Activated naive CD4-positive, alpha-beta T cell treated with anti-CD3 and anti-CD28 coated beads for 36 hours (primary cell): ENCODE measurements around the gene TEX2. TPM values are rescaled to one million over a fixed set of nuclear protein-coding genes. Genes with fewer than 3 reads are reported as not detected.
"Not testable (repeated sequence)": the region's sequence is repeated elsewhere in the genome, so short reads cannot be mapped to it uniquely, and the experiment has no call there.

Source experiments
- CTCF ChIA-PET: fragments of 350-600 bp; sonication (Branson Sonifier 250); formaldehyde crosslinking; loops from one replicate; lab custom pipeline; 2021; ENCODE audit warnings: antibody characterized with exemption; lab: Charles Lee
- DNase-seq: peaks from one replicate; pipeline ENCODE4 v3.0.0-alpha.2; 2020
- H3K27ac Mint-ChIP-seq: one replicate; pipeline ENCODE4 v1.8.0; 2021; ENCODE audit warnings: mild to moderate bottlenecking, mixed read lengths
- H3K27me3 Mint-ChIP-seq: one replicate; pipeline ENCODE4 v1.8.0; 2021; ENCODE audit warnings: low read depth, mixed read lengths
- H3K36me3 Mint-ChIP-seq: one replicate; pipeline ENCODE4 v1.8.0; 2021; ENCODE audit warnings: low read depth, mixed read lengths
- H3K4me1 Mint-ChIP-seq: one replicate; pipeline ENCODE4 v1.8.0; 2021; ENCODE audit warnings: low read depth, mixed read lengths
- H3K4me3 Mint-ChIP-seq: one replicate; pipeline ENCODE4 v1.8.0; 2021; ENCODE audit warnings: mild to moderate bottlenecking, moderate library complexity, mixed read lengths
- H3K9me3 Mint-ChIP-seq: one replicate; pipeline ENCODE4 v1.8.0; 2021; ENCODE audit warnings: mixed read lengths
- intact Hi-C: fragments of 100-400 bp; cut with micrococcal nuclease; formaldehyde crosslinking; loops from one replicate; pipeline ENCODE4 v1.15.1; 2023
- total RNA-seq, 2 experiments: library from RNA; stranded (reverse); gene quantifications; one replicate each; pipeline ENCODE4 v1.2.3, GENCODE V29; 2021

The TEX2 gene
- total RNA-seq, 2 experiments from 2014 or later: 9.2 to 10.6 TPM

- Mint-ChIP-seq H3K9me3 (no peaks in the 10 kb centered on the region), H3K27me3 (no peaks in the 10 kb centered on the region), H3K4me1 (no peaks in the 10 kb centered on the region), H3K27ac (no peak overlapping the region), H3K36me3 (peaks cover 13% of the 10 kb centered on the region), H3K4me3 (no peak overlapping the region)
- no peak for DNase-seq
- intact Hi-C loops: no loop called here
- CTCF ChIA-PET: no interaction called here
Observed at GRCh38 chr17:64172510-64172909, 90.5 kb downstream of the TEX2 start.

- CTCF ChIA-PET: no interaction called here
- DNase-seq: no peak
Observed at GRCh38 chr17:64171041-64171440, 92.0 kb downstream of the TEX2 start.

GRCh38 chr17:64170286-64170685 is 92.8 kb downstream of the TEX2 start:
- Mint-ChIP-seq H3K4me3 (no peak overlapping the region), H3K9me3 (no peaks in the 10 kb centered on the region), H3K4me1 (no peaks in the 10 kb centered on the region), H3K36me3 (peaks cover 13% of the 10 kb centered on the region), H3K27me3 (no peaks in the 10 kb centered on the region), H3K27ac (no peak overlapping the region)
- intact Hi-C loops: no loop called here
- CTCF ChIA-PET: no interaction called here
- DNase-seq: no peak

More at GRCh38 chr17:64171041-64171440, 92.0 kb downstream of the TEX2 start:
- intact Hi-C loops: no loop called here
- Mint-ChIP-seq H3K27me3 (no peaks in the 10 kb centered on the region), H3K4me1 (no peaks in the 10 kb centered on the region), H3K27ac (no peak overlapping the region), H3K9me3 (no peaks in the 10 kb centered on the region), H3K36me3 (peaks cover 13% of the 10 kb centered on the region), H3K4me3 (no peak overlapping the region)

- DNase-seq, H3K4me1 Mint-ChIP-seq, H3K4me3 Mint-ChIP-seq, intact Hi-C loops, H3K27ac Mint-ChIP-seq, H3K27me3 Mint-ChIP-seq, H3K9me3 Mint-ChIP-seq: not testable (repeated sequence)
- H3K36me3 Mint-ChIP-seq: peaks cover 13% of the 10 kb centered on the region
- CTCF ChIA-PET: interaction anchor here (2.2 to 2.9 kb wide), 2 partner anchors 114 to 124 kb away, joined by 8 to 14 read pairs; no protein-coding TSS in a partner anchor
Observed at GRCh38 chr17:64167666-64168065, 95.4 kb downstream of the TEX2 start.

- Mint-ChIP-seq H3K4me3 (no peak overlapping the region), H3K27ac (no peak overlapping the region), H3K4me1 (no peaks in the 10 kb centered on the region), H3K27me3 (no peaks in the 10 kb centered on the region), H3K9me3 (no peaks in the 10 kb centered on the region), H3K36me3 (peaks cover 9% of the 10 kb centered on the region)
- intact Hi-C loops: no loop called here
- DNase-seq: no peak
- CTCF ChIA-PET: interaction anchor here (0.6 to 2.9 kb wide), 2 partner anchors 124 to 263 kb away, joined by 3 to 14 read pairs; no protein-coding TSS in a partner anchor
Observed at GRCh38 chr17:64166876-64167275, 96.2 kb downstream of the TEX2 start.

- DNase-seq: no peak
- Mint-ChIP-seq H3K4me1 (no peaks in the 10 kb centered on the region), H3K27ac (no peak overlapping the region), H3K9me3 (no peaks in the 10 kb centered on the region), H3K36me3 (peaks cover 1% of the 10 kb centered on the region), H3K27me3 (no peaks in the 10 kb centered on the region), H3K4me3 (no peak overlapping the region)
- CTCF ChIA-PET: no interaction called here
- intact Hi-C loops: no loop called here
Observed at GRCh38 chr17:64165347-64165746, 97.7 kb downstream of the TEX2 start.

- H3K27me3 Mint-ChIP-seq: no peaks in the 10 kb centered on the region
- no peaks in the 10 kb centered on the region for H3K4me1 Mint-ChIP-seq
- H3K9me3 Mint-ChIP-seq: no peaks in the 10 kb centered on the region
- CTCF ChIA-PET: interaction anchor here (0.7 kb wide), 1 partner anchor 38 kb away, joined by 3 read pairs; no protein-coding TSS in a partner anchor
- peaks cover 1% of the 10 kb centered on the region for H3K36me3 Mint-ChIP-seq
- intact Hi-C loops: no loop called here
- H3K27ac Mint-ChIP-seq: no peak overlapping the region
- DNase-seq: no peak
- no peak overlapping the region for H3K4me3 Mint-ChIP-seq
Observed at GRCh38 chr17:64164596-64165285, 98.3 kb downstream of the TEX2 start.

GRCh38 chr17:64163468-64163867 is 99.6 kb downstream of the TEX2 start:
- Mint-ChIP-seq H3K4me1 (no peaks in the 10 kb centered on the region), H3K9me3 (no peaks in the 10 kb centered on the region), H3K27me3 (no peaks in the 10 kb centered on the region), H3K4me3 (no peak overlapping the region), H3K27ac (no peak overlapping the region), H3K36me3 (peaks cover 1% of the 10 kb centered on the region)
- DNase-seq: no peak
- intact Hi-C loops: no loop called here
- CTCF ChIA-PET: no interaction called here

- DNase-seq: no peak
- CTCF ChIA-PET: interaction anchor here (0.7 to 1.4 kb wide), 2 partner anchors 119 to 129 kb away, joined by 4 to 8 read pairs; no protein-coding TSS in a partner anchor
- Mint-ChIP-seq H3K4me3 (no peak overlapping the region), H3K4me1 (no peaks in the 10 kb centered on the region), H3K27ac (no peak overlapping the region), H3K27me3 (no peaks in the 10 kb centered on the region), H3K9me3 (no peaks in the 10 kb centered on the region), H3K36me3 (no peaks in the 10 kb centered on the region)
- intact Hi-C loops: no loop called here
Observed at GRCh38 chr17:64162554-64162953, 100.5 kb downstream of the TEX2 start.

GRCh38 chr17:64161380-64162176 is 101.5 kb downstream of the TEX2 start:
- Mint-ChIP-seq H3K4me3 (no peak overlapping the region), H3K36me3 (no peaks in the 10 kb centered on the region), H3K27ac (no peak overlapping the region), H3K27me3 (no peaks in the 10 kb centered on the region), H3K4me1 (no peaks in the 10 kb centered on the region), H3K9me3 (no peaks in the 10 kb centered on the region)
- intact Hi-C loops: no loop called here
- DNase-seq: no peak
- CTCF ChIA-PET: interaction anchor here (0.5 to 1.4 kb wide), 2 partner anchors 119 to 130 kb away, joined by 3 to 8 read pairs; no protein-coding TSS in a partner anchor

- CTCF ChIA-PET: interaction anchor here (0.6 kb wide), 1 partner anchor 121 kb away, joined by 3 read pairs; no protein-coding TSS in a partner anchor
- intact Hi-C loops: no loop called here
- H3K4me3 Mint-ChIP-seq: no peak overlapping the region
Observed at GRCh38 chr17:64160378-64160777, 102.7 kb downstream of the TEX2 start.

GRCh38 chr17:64158831-64159590 is 104.0 kb downstream of the TEX2 start:
- no peak overlapping the region for H3K4me3 Mint-ChIP-seq
- CTCF ChIA-PET: interaction anchor here (0.9 to 1.1 kb wide), 2 partner anchors 130 to 131 kb away, joined by 3 read pairs; no protein-coding TSS in a partner anchor
- DNase-seq: no peak
- intact Hi-C loops: no loop called here
- no peak overlapping the region for H3K27ac Mint-ChIP-seq
- H3K9me3 Mint-ChIP-seq: no peaks in the 10 kb centered on the region
- no peaks in the 10 kb centered on the region for H3K36me3 Mint-ChIP-seq
- no peaks in the 10 kb centered on the region for H3K4me1 Mint-ChIP-seq
- no peaks in the 10 kb centered on the region for H3K27me3 Mint-ChIP-seq

More at GRCh38 chr17:64160378-64160777, 102.7 kb downstream of the TEX2 start:
- Mint-ChIP-seq H3K27ac (no peak overlapping the region), H3K4me1 (no peaks in the 10 kb centered on the region), H3K27me3 (no peaks in the 10 kb centered on the region), H3K36me3 (no peaks in the 10 kb centered on the region), H3K9me3 (no peaks in the 10 kb centered on the region)
- no peak for DNase-seq
